SHP77 treated with DMSO at 0.1 percent for 48 hours (cell line): Measurements from ENCODE around the gene RTN4.

Experiments used
- DNase-seq: peaks from one replicate; lab custom pipeline; 2025; lab: John Stamatoyannopoulos, UW

Gene RTN4

DNA sequence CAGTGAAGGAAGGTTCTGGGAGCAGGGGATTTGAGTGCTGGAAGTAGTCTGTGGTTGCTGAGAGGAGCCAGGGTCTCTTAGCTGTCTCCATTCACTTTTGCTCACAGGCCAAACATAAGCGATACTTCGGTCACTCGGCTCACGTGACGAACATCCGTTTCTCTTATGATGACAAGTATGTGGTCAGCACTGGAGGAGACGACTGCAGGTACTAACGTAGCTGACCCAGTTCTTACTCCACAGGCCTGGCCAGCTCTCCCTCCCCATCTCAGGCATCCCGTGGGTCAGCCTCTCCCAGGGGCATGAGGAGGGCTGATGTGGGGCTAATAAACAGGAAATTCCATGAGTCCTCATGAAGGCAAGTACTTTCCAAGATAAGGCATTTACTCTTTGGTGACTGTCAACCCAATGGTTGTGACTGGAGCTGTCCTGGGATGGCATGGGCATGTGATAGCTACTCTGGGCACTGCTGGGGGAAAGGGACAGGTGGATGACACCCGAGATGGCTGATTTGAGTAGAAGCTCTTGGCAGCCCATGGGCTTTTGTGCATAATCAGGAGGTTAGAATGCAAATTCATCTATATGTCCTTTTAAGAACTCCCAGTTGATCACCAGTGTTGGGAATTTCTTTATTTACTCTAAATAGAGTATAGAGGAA, 81.6 kb downstream of the RTN4 start:
- no peak for DNase-seq

DNA sequence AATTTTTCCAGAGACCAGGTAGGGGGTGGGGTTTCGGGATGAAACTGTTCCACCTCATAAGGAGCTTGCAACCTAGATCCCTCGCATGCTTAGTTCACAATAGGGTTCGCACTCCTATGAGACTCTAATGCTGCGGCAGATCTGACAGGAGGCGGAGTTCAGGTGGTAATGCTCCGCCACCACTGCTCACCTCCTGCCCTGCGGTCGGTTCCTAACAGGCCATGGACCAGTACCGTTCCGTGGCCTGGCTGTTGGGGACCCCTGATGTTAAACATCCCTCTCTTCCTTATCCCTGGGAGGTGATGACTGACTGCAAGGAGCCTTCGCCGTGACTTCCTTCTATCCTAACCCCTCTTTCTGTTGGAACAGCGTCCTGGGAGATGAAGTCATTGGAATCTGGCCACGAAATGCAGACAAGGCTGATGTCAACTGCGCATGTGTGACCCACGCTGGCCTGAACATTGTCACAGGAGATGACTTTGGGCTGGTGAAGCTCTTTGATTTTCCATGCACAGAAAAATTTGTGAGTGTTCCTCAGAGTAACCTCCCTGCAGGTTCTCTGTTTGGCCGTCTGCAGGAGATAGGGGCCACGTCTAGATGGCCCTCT, 82.4 kb downstream of the RTN4 start:
- DNase-seq, result no peak

- DNase-seq, result no peak
Measured at GRCh38 chr2:54967269-54967668, 83.0 kb downstream of the RTN4 start.

DNA sequence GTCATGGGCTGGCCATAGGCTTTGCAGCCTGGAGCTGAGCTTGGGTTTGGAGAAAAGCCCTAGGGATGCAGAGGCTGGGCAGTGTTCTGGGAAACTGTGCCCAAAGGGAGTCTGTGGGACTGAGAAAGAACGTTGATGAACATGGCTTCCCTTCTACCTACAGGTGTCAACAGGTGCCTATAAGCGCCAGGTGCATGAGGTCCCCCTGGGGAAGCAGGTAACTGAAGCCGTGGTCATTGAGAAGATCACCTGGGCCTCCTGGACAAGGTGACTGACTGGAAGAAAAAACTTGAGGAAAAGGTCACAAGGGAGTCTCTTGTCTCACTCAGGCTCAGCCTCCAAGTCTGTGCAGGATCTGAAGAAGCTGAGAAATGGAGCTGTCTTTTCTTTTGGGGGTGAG, 83.4 kb downstream of the RTN4 start:
- no peak for DNase-seq

- no peak for DNase-seq
Measured at GRCh38 chr2:54966165-54966832, 84.0 kb downstream of the RTN4 start.

DNA sequence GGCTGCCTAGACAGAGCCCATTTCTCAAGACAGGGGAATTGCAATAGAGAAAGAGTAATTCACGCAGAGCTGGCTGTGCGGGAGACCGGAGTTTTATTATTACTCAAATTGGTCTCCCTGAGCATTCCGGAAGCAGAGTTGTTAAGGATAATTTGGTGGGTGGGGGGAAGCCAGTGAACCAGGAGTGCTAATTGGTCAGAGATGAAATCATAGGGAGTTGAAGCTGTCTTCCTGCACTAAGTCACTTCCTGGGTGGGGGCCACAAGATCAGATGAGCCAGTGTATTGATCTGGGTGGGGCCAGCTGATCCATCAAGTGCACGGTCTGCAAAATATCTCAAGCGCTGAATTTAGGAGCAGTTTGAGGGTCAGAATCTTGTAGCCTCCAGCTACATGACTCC, 84.8 kb downstream of the RTN4 start:
- DNase-seq, result no peak

- no peak for DNase-seq
Measured at GRCh38 chr2:54964816-54965215, 85.4 kb downstream of the RTN4 start.

- DNase-seq, result no peak
Measured at GRCh38 chr2:54964271-54964670, 86.0 kb downstream of the RTN4 start.

GRCh38 chr2:54963476-54963875, 86.8 kb downstream of the RTN4 start:
- DNase-seq, result no peak

DNA sequence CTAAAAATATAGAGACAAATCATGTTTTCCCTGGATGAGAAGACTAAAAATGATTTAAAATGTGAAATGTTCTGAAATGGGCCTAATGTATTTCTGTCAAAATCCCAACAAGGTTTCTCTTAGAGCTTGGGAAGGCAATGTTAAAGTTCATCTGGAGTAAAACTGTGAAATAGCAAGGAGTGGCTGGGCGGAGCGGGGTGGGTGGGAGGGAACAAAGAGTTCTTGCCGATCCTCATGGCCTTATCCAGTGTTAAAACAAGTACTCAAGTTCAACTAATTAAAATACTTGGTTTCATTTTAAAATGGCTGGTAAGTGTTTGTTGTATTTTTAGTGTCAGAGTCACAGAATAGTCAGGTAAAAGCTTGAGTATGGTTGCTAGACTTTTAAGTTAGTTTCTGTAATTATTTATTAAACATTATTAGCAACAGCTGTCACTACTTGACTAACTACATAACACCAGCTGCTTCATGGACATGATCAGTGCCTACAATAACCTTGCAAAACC, 87.3 kb downstream of the RTN4 start:
- DNase-seq, result no peak

DNA sequence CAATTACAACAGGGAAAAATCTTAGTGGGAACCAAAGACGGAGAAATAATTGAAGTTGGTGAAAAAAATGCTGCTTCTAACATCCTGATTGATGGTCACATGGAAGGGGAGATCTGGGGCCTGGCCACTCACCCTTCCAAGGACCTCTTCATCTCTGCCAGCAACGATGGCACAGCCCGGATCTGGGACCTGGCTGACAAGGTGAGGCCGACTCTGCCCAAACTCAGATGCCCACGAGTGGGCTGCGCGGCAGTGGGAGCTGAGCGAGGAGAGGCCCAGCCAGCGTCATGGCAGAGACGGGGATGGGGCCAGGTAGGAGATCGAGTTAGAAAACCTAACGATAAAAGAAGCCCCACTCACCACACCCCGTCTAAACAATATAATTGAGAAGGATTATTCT, 87.7 kb downstream of the RTN4 start:
- DNase-seq, result no peak

DNA sequence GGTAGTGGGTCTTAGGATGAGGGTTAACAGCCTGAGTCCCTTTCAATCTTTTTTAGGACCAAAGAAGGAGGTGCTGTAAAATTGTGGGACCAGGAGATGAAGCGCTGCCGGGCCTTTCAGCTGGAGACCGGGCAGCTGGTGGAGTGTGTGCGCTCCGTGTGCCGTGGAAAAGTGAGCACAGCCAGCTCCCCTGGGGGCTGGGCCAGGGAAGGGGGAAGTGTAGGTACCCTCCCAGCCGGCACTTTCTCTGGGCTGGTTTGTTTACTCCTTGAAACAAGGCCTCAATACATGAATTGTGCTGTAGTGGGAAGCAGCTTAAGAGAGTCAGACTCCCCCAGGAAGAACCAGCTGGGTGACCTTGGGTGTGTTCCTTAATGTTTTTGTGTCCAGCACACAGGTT, 90.1 kb downstream of the RTN4 start:
- DNase-seq, result no peak

DNA sequence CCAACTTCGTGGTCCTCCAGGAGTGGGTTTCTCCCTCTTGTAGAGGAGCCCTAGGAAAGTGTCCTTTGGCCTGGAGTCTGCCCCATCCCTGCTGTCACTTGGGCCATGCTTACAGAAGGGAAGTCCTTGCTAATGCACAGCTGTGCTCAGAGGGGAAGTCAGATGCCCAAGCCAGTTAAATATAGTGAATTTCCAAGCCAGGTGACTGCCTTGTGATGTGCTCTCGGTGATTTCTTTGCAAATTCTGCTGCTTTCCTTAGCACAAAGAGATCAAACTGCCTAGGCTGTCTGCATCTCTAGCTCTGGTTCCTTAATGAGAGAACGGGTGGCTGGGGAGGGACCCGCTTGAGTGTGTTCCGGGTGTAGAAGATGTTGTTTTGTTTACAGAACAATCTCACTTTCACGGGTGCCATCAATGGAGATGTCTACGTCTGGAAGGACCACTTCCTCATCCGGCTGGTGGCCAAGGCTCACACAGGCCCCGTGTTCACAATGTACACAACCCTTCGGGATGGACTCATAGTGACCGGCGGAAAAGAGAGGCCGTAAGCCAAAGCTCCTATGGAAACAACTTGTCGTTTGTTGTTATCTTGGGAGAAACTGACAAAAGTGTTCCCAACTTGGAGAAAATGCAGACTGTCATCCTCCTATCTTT, 91.4 kb downstream of the RTN4 start:
- DNase-seq, result no peak

- DNase-seq, result peak; percentile 41
Measured at GRCh38 chr2:54957321-54957999, 92.8 kb downstream of the RTN4 start.

GRCh38 chr2:54956111-54956627, 94.1 kb downstream of the RTN4 start:
- DNase-seq, result no peak

- DNase-seq, result no peak
Measured at GRCh38 chr2:54955358-54956110, 94.7 kb downstream of the RTN4 start.

DNA sequence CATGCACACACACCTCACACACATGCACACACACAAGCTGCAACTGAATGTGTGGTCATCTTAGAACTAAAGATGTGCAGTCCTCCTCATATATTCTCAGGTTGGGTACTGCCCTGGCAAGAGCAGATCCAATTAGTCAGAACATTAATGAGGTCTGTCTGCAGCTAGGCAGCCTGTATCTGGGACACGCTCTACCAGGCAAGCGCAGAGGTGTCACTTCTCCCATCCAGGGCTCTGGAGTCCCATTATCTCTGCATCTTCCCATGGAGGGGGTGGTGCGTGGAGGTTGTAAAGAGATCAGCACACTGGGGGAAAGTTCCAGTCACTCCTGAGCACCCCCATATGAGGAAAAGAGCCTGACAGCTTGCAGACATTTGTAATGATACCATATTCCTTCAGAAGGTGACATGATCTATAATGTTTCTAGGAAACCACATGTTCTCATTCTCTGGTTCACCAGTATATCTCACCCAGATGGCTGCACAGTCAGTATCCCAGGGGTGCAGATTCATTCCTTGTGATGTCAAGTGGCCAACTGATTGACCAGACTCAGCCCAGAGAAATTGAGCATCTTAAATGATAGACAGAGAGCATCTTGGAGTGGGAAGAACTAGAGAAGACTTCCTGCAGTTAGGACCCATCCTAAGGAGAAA, 95.4 kb downstream of the RTN4 start:
- DNase-seq, result no peak

GRCh38 chr2:54954158-54954557, 96.1 kb downstream of the RTN4 start:
- no peak for DNase-seq

- no peak for DNase-seq
Measured at GRCh38 chr2:54952978-54953456, 97.2 kb downstream of the RTN4 start.

GRCh38 chr2:54952425-54952824, 97.8 kb downstream of the RTN4 start:
- no peak for DNase-seq

DNA sequence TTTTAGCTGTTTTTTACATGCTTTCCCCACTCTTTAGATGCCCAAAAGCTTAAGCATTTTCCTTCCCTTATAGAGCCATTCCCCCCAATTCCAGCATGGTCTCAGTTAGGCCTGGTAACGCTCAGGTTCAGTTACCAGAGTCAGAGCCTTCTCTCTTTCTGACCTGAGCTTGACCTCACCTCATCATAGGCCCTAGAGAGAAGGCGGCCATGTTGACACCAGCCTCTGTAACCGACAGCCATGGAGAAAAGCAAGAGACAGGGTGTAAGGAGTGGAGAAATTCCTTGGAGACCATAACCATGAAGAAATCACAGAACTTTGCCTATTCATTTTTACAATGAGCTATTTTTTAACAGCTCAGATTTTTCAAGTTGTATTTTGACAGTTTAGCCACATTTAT, 99.4 kb downstream of the RTN4 start:
- no peak for DNase-seq
